Prostate gland (tissue), 2 donors: ENCODE results near the gene DCST1. TPM values are rescaled to one million over a fixed set of nuclear protein-coding genes. Genes with fewer than 3 reads are reported as not detected.
"Not testable (repeated sequence)": the region's sequence is repeated elsewhere in the genome, so short reads cannot be mapped to it uniquely, and the experiment has no call there.

Experiments used
- DNase-seq: peaks from one replicate; pipeline ENCODE4 v3.0.0-alpha.2; 2019; ENCODE audit warnings: low spot score
- H3K27ac ChIP-seq, 2 donors: fragments of 200-600 bp; sonication (generic); 2 replicates each; pipeline ENCODE4 v1.5.1; 2017 to 2019
- H3K27me3 ChIP-seq: fragments of 200-600 bp; sonication (generic); replicated peaks from 2 replicates; pipeline ENCODE4 v1.5.1; 2019; ENCODE audit not compliant: insufficient read depth
- H3K36me3 ChIP-seq, 2 donors: fragments of 200-600 bp; sonication (generic); 1 replicate in 1 of 2; 2 replicates in 1 of 2; pipeline versions ENCODE4 v1.5.1 to v1.8.1; 2017 to 2019
- H3K4me1 ChIP-seq: fragments of 200-600 bp; sonication (generic); replicated peaks from 2 replicates; pipeline ENCODE4 v1.5.1; 2019
- H3K4me3 ChIP-seq, 2 donors: fragments of 200-600 bp; sonication (generic); 2 replicates each; pipeline ENCODE4 v1.5.1; 2017 to 2019
- H3K9me3 ChIP-seq: fragments of 200-600 bp; sonication (generic); 2 replicates; pipeline ENCODE4 v1.5.1; 2017
- CTCF ChIP-seq, 4 experiments: fragments of 200-600 bp in 2 of 4; fragments of 450-650 bp in 2 of 4; sonication (generic) in 2 of 4; IDR thresholded peaks; 1 replicate in 3 of 4; 2 replicates in 1 of 4; pipeline ENCODE4 v1.5.1; 2016 to 2019; ENCODE audit warnings: antibody characterized with exemption in 4 of 4, mild to moderate bottlenecking in 2 of 4, moderate library complexity in 2 of 4
- POLR2A ChIP-seq: fragments of 450-650 bp; IDR thresholded peaks from one replicate; pipeline ENCODE4 v1.6.1; 2016; ENCODE audit warnings: antibody characterized with exemption, mild to moderate bottlenecking
- POLR2AphosphoS5 ChIP-seq: sonication (generic); formaldehyde crosslinking; IDR thresholded peaks from one replicate; pipeline ENCODE4 v1.6.1; 2017; ENCODE audit warnings: antibody characterized with exemption
- WGBS: methylation state at CpG from one replicate; pipeline ENCODE4 v1.1.5; 2018; 5-methylcytosine and 5-hydroxymethylcytosine counted together
- intact Hi-C: fragments of 100-400 bp; cut with DNase I; formaldehyde crosslinking; loops from one replicate; pipeline ENCODE4 v1.14.2; 2022
- total RNA-seq, 2 donors: library from RNA; depleted of rRNA; stranded (reverse); fragments of >200 nt; gene quantifications; one replicate each; pipeline ENCODE4 v1.1.0, GENCODE V29; 2016

Gene DCST1
- total RNA-seq, 2 donors from 2014 or later: 0.51 TPM; not detected in 1

- Histone ChIP-seq H3K9me3 (no peaks in the 10 kb centered on the region), H3K36me3 (no peaks in the 10 kb centered on the region), H3K27ac (no peak overlapping the region), H3K4me3 (no peak overlapping the region), H3K27me3 (no peaks in the 10 kb centered on the region), H3K4me1 (peaks cover 4% of the 10 kb centered on the region)
- WGBS: 81% methylated on average over 3 of the region's 3 CpGs
- no peak for TF ChIP-seq POLR2A
- no peak for TF ChIP-seq POLR2AphosphoS5
- no peak for TF ChIP-seq CTCF (IDR thresholded peaks at IDR 0.05)
- DNase-seq: no peak
- intact Hi-C loops: no loop called here
These were observed 39.0 kb upstream of the DCST1 start for GRCh38 chr1:154994591-154994990.

GRCh38 chr1:154995301-154995983 is 38.2 kb upstream of the DCST1 start:
- Histone ChIP-seq H3K27ac (peak overlapping the region in 1 of 2 donors; percentile 46), H3K4me1 (peaks cover 11% of the 10 kb centered on the region)
- not testable (repeated sequence) for H3K36me3 ChIP-seq, DNase-seq, H3K4me3 ChIP-seq, H3K27me3 ChIP-seq, H3K9me3 ChIP-seq
- intact Hi-C loops: loop anchor here (5.0 kb wide), 1 partner anchor 33 kb away; the partner anchor contains the start of gene PYGO2
- TF ChIP-seq POLR2AphosphoS5 (peak; percentile 69), CTCF (IDR thresholded peaks at IDR 0.05) (peak in 3 of 4 experiments; percentile 23 to 54 (median 41))
- WGBS: 62% methylated on average over 13 of the region's 13 CpGs

- H3K27me3 ChIP-seq: no peaks in the 10 kb centered on the region
- no peak overlapping the region for H3K27ac ChIP-seq
- peaks cover 11% of the 10 kb centered on the region for H3K4me1 ChIP-seq
- no peaks in the 10 kb centered on the region for H3K36me3 ChIP-seq
- TF ChIP-seq POLR2AphosphoS5 (no peak), CTCF (IDR thresholded peaks at IDR 0.05) (no peak), POLR2A (no peak)
- no peak for DNase-seq
- 84% methylated on average over 15 of the region's 15 CpGs for WGBS
- no peak overlapping the region for H3K4me3 ChIP-seq
- intact Hi-C loops: loop anchor here (5.0 kb wide), 1 partner anchor 35 kb away; the partner anchor contains the start of gene PYGO2
- H3K9me3 ChIP-seq: no peaks in the 10 kb centered on the region
These were observed 36.5 kb upstream of the DCST1 start for GRCh38 chr1:154996966-154997701.

- Histone ChIP-seq H3K4me3 (no peak overlapping the region), H3K36me3 (no peaks in the 10 kb centered on the region), H3K27ac (no peak overlapping the region), H3K27me3 (no peaks in the 10 kb centered on the region), H3K9me3 (no peaks in the 10 kb centered on the region), H3K4me1 (peaks cover 11% of the 10 kb centered on the region)
- no peak for DNase-seq
- no peak for TF ChIP-seq POLR2A
- intact Hi-C loops: loop anchor here (5.0 kb wide), 1 partner anchor 36 kb away; the partner anchor contains the start of gene PYGO2
- 68% methylated on average over 16 of the region's 16 CpGs for WGBS
These were observed 35.3 kb upstream of the DCST1 start for GRCh38 chr1:154998201-154998780.

- Histone ChIP-seq H3K36me3 (no peaks in the 10 kb centered on the region), H3K27ac (peak overlapping the region; percentile 100), H3K4me3 (peak overlapping the region; percentile 68 to 97), H3K4me1 (peaks cover 11% of the 10 kb centered on the region), H3K27me3 (no peaks in the 10 kb centered on the region), H3K9me3 (no peaks in the 10 kb centered on the region)
- TF ChIP-seq POLR2A: no peak
- TF ChIP-seq POLR2AphosphoS5: peak; percentile 28
- TF ChIP-seq CTCF (IDR thresholded peaks at IDR 0.05): peak; percentile 72 to 90 (median 84)
- intact Hi-C loops: loop anchor here (5.0 kb wide), 1 partner anchor 37 kb away; the partner anchor contains the start of gene PYGO2
- DNase-seq: peak; percentile 44
- WGBS: 15% methylated on average over 36 of the region's 40 CpGs
These were observed 34.6 kb upstream of the DCST1 start for GRCh38 chr1:154998818-154999570.
